Trophoblast cell (in vitro differentiated cells and primary cell): ENCODE data around the gene PTPRN2.

ENCODE experiments used
- DNase-seq, 2 donors: peaks; one replicate each; pipeline ENCODE4 v3.0.0-alpha.2; 2016
- H2AFZ ChIP-seq: 2 replicates; pipeline ENCODE4 v1.6.1; 2013; ENCODE audit warnings: low read length, moderate library complexity, mild to moderate bottlenecking; ENCODE audit not compliant: insufficient read depth, poor library complexity
- H2AK5ac ChIP-seq: 2 replicates; pipeline ENCODE4 v1.6.1; 2013; ENCODE audit warnings: mild to moderate bottlenecking, low read length
- H2BK120ac ChIP-seq: 2 replicates; pipeline ENCODE4 v1.6.1; 2013; ENCODE audit warnings: low read length, mild to moderate bottlenecking, moderate library complexity; ENCODE audit not compliant: insufficient read depth, poor library complexity
- H2BK12ac ChIP-seq: 2 replicates; pipeline ENCODE4 v1.6.1; 2013; ENCODE audit warnings: mild to moderate bottlenecking, low read length, moderate library complexity
- H2BK5ac ChIP-seq: 2 replicates; pipeline ENCODE4 v1.6.1; 2013; ENCODE audit warnings: low read length, low read depth, moderate library complexity, mild to moderate bottlenecking; ENCODE audit not compliant: poor library complexity
- H3K14ac ChIP-seq: 2 replicates; pipeline ENCODE4 v1.6.1; 2013; ENCODE audit warnings: mild to moderate bottlenecking, low read length
- H3K18ac ChIP-seq: 2 replicates; pipeline ENCODE4 v1.6.1; 2013; ENCODE audit warnings: mild to moderate bottlenecking, low read length
- H3K23ac ChIP-seq: 2 replicates; pipeline ENCODE4 v1.6.1; 2013; ENCODE audit warnings: low read length
- H3K27ac ChIP-seq: 2 replicates; pipeline ENCODE4 v1.5.1; 2013; ENCODE audit warnings: low read depth, mild to moderate bottlenecking, inconsistent platforms, low read length, moderate library complexity
- H3K27me3 ChIP-seq: 2 replicates; pipeline ENCODE4 v1.6.1; 2013; ENCODE audit warnings: inconsistent platforms, mild to moderate bottlenecking, low read length, moderate library complexity; ENCODE audit not compliant: insufficient read depth
- H3K36me3 ChIP-seq, 2 experiments: 1 replicate in 1 of 2; 2 replicates in 1 of 2; pipeline ENCODE4 v1.6.1; 2013; ENCODE audit warnings: low read length in 2 of 2, mild to moderate bottlenecking in 2 of 2, moderate library complexity in 1 of 2; ENCODE audit not compliant: insufficient read depth in 2 of 2, control insufficient read depth in 1 of 2
- H3K4ac ChIP-seq: 2 replicates; pipeline ENCODE4 v1.6.1; 2013; ENCODE audit warnings: low read depth, mild to moderate bottlenecking, low read length, moderate library complexity
- H3K4me1 ChIP-seq, 2 experiments: 1 replicate in 1 of 2; 2 replicates in 1 of 2; pipeline ENCODE4 v1.6.1; 2013; ENCODE audit warnings: low read length in 2 of 2, mild to moderate bottlenecking in 2 of 2, moderate library complexity in 1 of 2; ENCODE audit not compliant: insufficient read depth in 2 of 2, control insufficient read depth in 1 of 2
- H3K4me2 ChIP-seq: 2 replicates; pipeline ENCODE4 v1.6.1; 2013; ENCODE audit warnings: inconsistent platforms, mild to moderate bottlenecking, low read length, moderate library complexity
- H3K4me3 ChIP-seq: 2 replicates; pipeline ENCODE4 v1.5.1; 2013; ENCODE audit warnings: mild to moderate bottlenecking, low read depth, low read length, inconsistent platforms
- H3K79me1 ChIP-seq: one replicate; pipeline ENCODE4 v1.6.1; 2013; ENCODE audit warnings: low read length
- H3K79me2 ChIP-seq: 2 replicates; pipeline ENCODE4 v1.6.1; 2013; ENCODE audit warnings: low read length, mild to moderate bottlenecking; ENCODE audit not compliant: control insufficient read depth, insufficient read depth, poor library complexity
- H3K9ac ChIP-seq: 2 replicates; pipeline ENCODE4 v1.6.1; 2013; ENCODE audit warnings: mild to moderate bottlenecking, low read length
- H3K9me3 ChIP-seq: 2 replicates; pipeline ENCODE4 v1.6.1; 2013; ENCODE audit warnings: low read depth, mild to moderate bottlenecking, control low read depth, inconsistent platforms, low read length; ENCODE audit not compliant: insufficient read depth
- H4K12ac ChIP-seq: 2 replicates; pipeline ENCODE4 v1.6.1; 2013; ENCODE audit warnings: low read depth, mild to moderate bottlenecking, low read length, moderate library complexity
- H4K8ac ChIP-seq: 2 replicates; pipeline ENCODE4 v1.6.1; 2013; ENCODE audit warnings: low read depth, mild to moderate bottlenecking, low read length, moderate library complexity
- H4K91ac ChIP-seq: one replicate; pipeline ENCODE4 v1.6.1; 2013; ENCODE audit warnings: low read depth, mild to moderate bottlenecking, low read length, moderate library complexity
- WGBS: extraction: QIAGEN DNeasy Blood & Tissue Kit; methylation state at CpG from one replicate; pipeline ENCODE4 v1.1.7; 2013; ENCODE audit warnings: missing lambda C conversion rate; ENCODE audit not compliant: insufficient read length, insufficient coverage; ENCODE audit errors: extremely low coverage; 5-methylcytosine and 5-hydroxymethylcytosine counted together

PTPRN2 gene

GRCh38 chr7:158546626-158547025 lies 41.0 kb downstream of the PTPRN2 start:
- Histone ChIP-seq H3K23ac (no peak overlapping the region), H4K91ac (no peak overlapping the region), H3K79me1 (no peaks in the 10 kb centered on the region), H3K79me2 (no peaks in the 10 kb centered on the region), H3K9ac (no peak overlapping the region), H3K4me1 (no peaks in the 10 kb centered on the region), H2BK120ac (no peak overlapping the region), H3K4me3 (no peak overlapping the region), H2AK5ac (no peak overlapping the region), H3K4me2 (no peak overlapping the region), H4K8ac (no peak overlapping the region), H2BK12ac (no peak overlapping the region), H2BK5ac (no peak overlapping the region), H3K18ac (no peak overlapping the region), H3K14ac (no peak overlapping the region), H3K9me3 (peaks cover 6% of the 10 kb centered on the region), H4K12ac (no peak overlapping the region), H3K27me3 (no peaks in the 10 kb centered on the region), H2AFZ (no peak overlapping the region), H3K36me3 (no peaks in the 10 kb centered on the region), H3K4ac (no peak overlapping the region), H3K27ac (no peak overlapping the region)
- no CpG with 5 or more reads among the region's 11 CpGs for WGBS
- no peak for DNase-seq

GRCh38 chr7:158546214-158546613 lies 41.4 kb downstream of the PTPRN2 start:
- H3K4me3 ChIP-seq, result no peak overlapping the region
- H2BK12ac ChIP-seq, result no peak overlapping the region
- H2BK120ac ChIP-seq, result no peak overlapping the region
- peaks cover 6% of the 10 kb centered on the region for H3K9me3 ChIP-seq
- no peak overlapping the region for H4K12ac ChIP-seq
- H3K27ac ChIP-seq, result no peak overlapping the region
- no peak overlapping the region for H3K14ac ChIP-seq
- DNase-seq, result no peak
- no peaks in the 10 kb centered on the region for H3K27me3 ChIP-seq
- no peak overlapping the region for H3K18ac ChIP-seq
- no peaks in the 10 kb centered on the region for H3K4me1 ChIP-seq
- no peak overlapping the region for H4K91ac ChIP-seq
- no peak overlapping the region for H3K4me2 ChIP-seq
- H3K79me1 ChIP-seq, result no peaks in the 10 kb centered on the region
- H3K9ac ChIP-seq, result no peak overlapping the region
- H2AK5ac ChIP-seq, result no peak overlapping the region
- H3K79me2 ChIP-seq, result no peaks in the 10 kb centered on the region
- no peak overlapping the region for H4K8ac ChIP-seq
- H3K36me3 ChIP-seq, result no peaks in the 10 kb centered on the region
- WGBS, result no CpG with 5 or more reads among the region's 16 CpGs
- H3K4ac ChIP-seq, result no peak overlapping the region
- H3K23ac ChIP-seq, result no peak overlapping the region
- H2BK5ac ChIP-seq, result no peak overlapping the region
- H2AFZ ChIP-seq, result no peak overlapping the region

- WGBS, result no CpG with 5 or more reads among the region's 8 CpGs
- Histone ChIP-seq H3K79me1 (no peaks in the 10 kb centered on the region), H2BK12ac (no peak overlapping the region), H3K27ac (no peak overlapping the region), H3K4ac (no peak overlapping the region), H3K4me2 (no peak overlapping the region), H4K91ac (no peak overlapping the region), H2BK120ac (no peak overlapping the region), H3K36me3 (no peaks in the 10 kb centered on the region), H3K4me3 (no peak overlapping the region), H3K14ac (no peak overlapping the region), H2AFZ (no peak overlapping the region), H3K23ac (no peak overlapping the region), H3K18ac (no peak overlapping the region), H2AK5ac (no peak overlapping the region), H4K8ac (no peak overlapping the region), H2BK5ac (no peak overlapping the region), H3K9ac (no peak overlapping the region), H3K4me1 (no peaks in the 10 kb centered on the region), H3K9me3 (peaks cover 3% of the 10 kb centered on the region), H4K12ac (no peak overlapping the region), H3K27me3 (no peaks in the 10 kb centered on the region), H3K79me2 (no peaks in the 10 kb centered on the region)
- no peak for DNase-seq
These were observed 42.9 kb downstream of the PTPRN2 start for GRCh38 chr7:158544708-158545107.

- H3K23ac ChIP-seq, result no peak overlapping the region
- no peak overlapping the region for H4K8ac ChIP-seq
- no peak overlapping the region for H4K91ac ChIP-seq
- no peaks in the 10 kb centered on the region for H3K36me3 ChIP-seq
- no peaks in the 10 kb centered on the region for H3K79me1 ChIP-seq
- no peak overlapping the region for H3K18ac ChIP-seq
- no peak overlapping the region for H2AFZ ChIP-seq
- no peak overlapping the region for H2AK5ac ChIP-seq
- no peaks in the 10 kb centered on the region for H3K4me1 ChIP-seq
- DNase-seq, result no peak
- no CpG with 5 or more reads among the region's 11 CpGs for WGBS
- no peak overlapping the region for H2BK5ac ChIP-seq
- no peak overlapping the region for H2BK120ac ChIP-seq
- H3K27ac ChIP-seq, result no peak overlapping the region
- no peak overlapping the region for H3K4me3 ChIP-seq
- no peak overlapping the region for H3K4ac ChIP-seq
- H3K79me2 ChIP-seq, result no peaks in the 10 kb centered on the region
- no peak overlapping the region for H4K12ac ChIP-seq
- no peak overlapping the region for H3K14ac ChIP-seq
- no peak overlapping the region for H3K9ac ChIP-seq
- H3K9me3 ChIP-seq, result peaks cover 6% of the 10 kb centered on the region
- no peak overlapping the region for H2BK12ac ChIP-seq
- no peaks in the 10 kb centered on the region for H3K27me3 ChIP-seq
- H3K4me2 ChIP-seq, result no peak overlapping the region
These were observed 43.8 kb downstream of the PTPRN2 start for GRCh38 chr7:158543840-158544239.
